HCT116 (cell line): ENCODE measurements around the gene SDF2L1.
A peak's percentile ranks its signal among the peaks of the same experiment; 100 is the strongest.

Experiments used
- EZH2 ChIP-seq: fragments of 200-600 bp; sonication (generic); IDR thresholded peaks from 2 replicates; pipeline ENCODE4 v1.6.1; 2017; ENCODE audit warnings: antibody characterized with exemption, mixed run types
- EZH2phosphoT487 ChIP-seq: fragments of 200-600 bp; IDR thresholded peaks from 2 replicates; pipeline ENCODE4 v1.6.1; 2018; ENCODE audit warnings: antibody characterized with exemption, borderline replicate concordance
- POLR2A ChIP-seq: IDR thresholded peaks from 2 replicates; pipeline ENCODE4 v1.7.0; 2011; ENCODE audit warnings: borderline replicate concordance; ENCODE audit not compliant: insufficient read depth, insufficient read length; ENCODE audit errors: extremely low read depth
- RAD21 ChIP-seq: IDR thresholded peaks from 2 replicates; pipeline ENCODE4 v1.6.1; 2012; ENCODE audit warnings: low read depth, mild to moderate bottlenecking
- REST ChIP-seq: IDR thresholded peaks from 2 replicates; pipeline ENCODE4 v1.6.1; 2012; ENCODE audit warnings: low read depth
- ZNF274 ChIP-seq: fragments of 200-500 bp; sonication (Bioruptor generic); IDR thresholded peaks from 2 replicates; pipeline ENCODE4 v1.6.1; 2014; ENCODE audit warnings: mild to moderate bottlenecking, low read depth, low read length, inconsistent platforms
- TF ChIP-seq, protein P1 (sequence below), 3 experiments: fragments of 200-600 bp in 1 of 3; sonication (generic) in 1 of 3; IDR thresholded peaks in 2 of 3; conservative IDR thresholded peaks in 1 of 3; 2 replicates each; pipeline ENCODE4 v1.5.1; 2012 to 2017; ENCODE audit warnings: low read depth in 2 of 3, low read length in 2 of 3, antibody characterized with exemption in 1 of 3, borderline replicate concordance in 1 of 3, control low read depth in 1 of 3, mild to moderate bottlenecking in 1 of 3, mixed read lengths in 1 of 3, mixed run types in 1 of 3, moderate library complexity in 1 of 3; ENCODE audit not compliant: insufficient read depth in 1 of 3

GRCh38 chr22:21593406-21594232 is 48.5 kb upstream of the SDF2L1 start:
- TF ChIP-seq POLR2A (no peak), EZH2 (no peak), EZH2phosphoT487 (no peak), ZNF274 (no peak), REST (no peak), RAD21 (peak; percentile 13; the same call in 1 of the 2 replicates)
- TF ChIP-seq, protein P1, sequence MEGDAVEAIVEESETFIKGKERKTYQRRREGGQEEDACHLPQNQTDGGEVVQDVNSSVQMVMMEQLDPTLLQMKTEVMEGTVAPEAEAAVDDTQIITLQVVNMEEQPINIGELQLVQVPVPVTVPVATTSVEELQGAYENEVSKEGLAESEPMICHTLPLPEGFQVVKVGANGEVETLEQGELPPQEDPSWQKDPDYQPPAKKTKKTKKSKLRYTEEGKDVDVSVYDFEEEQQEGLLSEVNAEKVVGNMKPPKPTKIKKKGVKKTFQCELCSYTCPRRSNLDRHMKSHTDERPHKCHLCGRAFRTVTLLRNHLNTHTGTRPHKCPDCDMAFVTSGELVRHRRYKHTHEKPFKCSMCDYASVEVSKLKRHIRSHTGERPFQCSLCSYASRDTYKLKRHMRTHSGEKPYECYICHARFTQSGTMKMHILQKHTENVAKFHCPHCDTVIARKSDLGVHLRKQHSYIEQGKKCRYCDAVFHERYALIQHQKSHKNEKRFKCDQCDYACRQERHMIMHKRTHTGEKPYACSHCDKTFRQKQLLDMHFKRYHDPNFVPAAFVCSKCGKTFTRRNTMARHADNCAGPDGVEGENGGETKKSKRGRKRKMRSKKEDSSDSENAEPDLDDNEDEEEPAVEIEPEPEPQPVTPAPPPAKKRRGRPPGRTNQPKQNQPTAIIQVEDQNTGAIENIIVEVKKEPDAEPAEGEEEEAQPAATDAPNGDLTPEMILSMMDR (IDR thresholded peaks at IDR 0.05 in 2 of 3, conservative IDR thresholded peaks at IDR 0.05 in 1 of 3; ENCODE audit: borderline replicate concordance in 1 of 3, insufficient read depth in 1 of 3, low read depth in 2 of 3, low read length in 2 of 3), result peak; percentile 11 to 65 (median 60); a peak in 4 of 6 replicates
